ENCODE results near the gene RAB7B.

- TF ChIP-seq CTCF (IDR thresholded peaks at IDR 0.05; ENCODE audit: low read depth, low read length): no peak
- TF ChIP-seq MAX (IDR thresholded peaks at IDR 0.05; ENCODE audit: low read depth, low read length): no peak
- TF ChIP-seq POLR2A (IDR thresholded peaks at IDR 0.05; ENCODE audit: extremely low read depth, insufficient read length): no peak
- TF ChIP-seq MYC (IDR thresholded peaks at IDR 0.05; ENCODE audit: low read depth, low read length): no peak
Observed at GRCh38 chr1:206013026-206013795, 10.0 kb upstream of the RAB7B start.

All from NB4 (cell line).